Pancreas (tissue), 10 donors: ENCODE results near the gene ADAM11. TPM values are rescaled to one million over a fixed set of nuclear protein-coding genes. Genes with fewer than 3 reads are reported as not detected.
A peak's percentile ranks its signal among the peaks of the same experiment; 100 is the strongest.

Source experiments
- ATAC-seq, 4 donors: fragments of 200-7000 bp; cut with Tn5 transposase; one replicate each; pipeline versions ENCODE4 v1.8.0 to v1.9.1; 2020; ENCODE audit warnings: mild to moderate bottlenecking in 4 of 4, moderate library complexity in 4 of 4
- DNase-seq, 6 donors: peaks; one replicate each; pipeline ENCODE4 v3.0.0-alpha.2; 2020
- FAIRE-seq: peaks from 2 replicates; lab custom pipeline; 2012; peaks lifted over from hg19 to GRCh38; lab: Jason Lieb, UNC
- H3K27ac ChIP-seq, 4 donors: fragments of 200-600 bp; sonication (generic); 1 replicate in 3 of 4; 2 replicates in 1 of 4; pipeline versions ENCODE4 v1.5.0 to v1.8.0; 2020
- H3K27me3 ChIP-seq, 4 donors: fragments of 200-600 bp; one replicate each; pipeline ENCODE4 v1.8.0; 2021
- H3K36me3 ChIP-seq, 3 donors: fragments of 200-600 bp; sonication (generic) in 1 of 3; one replicate each; pipeline versions ENCODE4 v1.5.0 to v1.8.0; 2020 to 2021
- H3K4me1 ChIP-seq, 3 donors: fragments of 200-600 bp; one replicate each; pipeline ENCODE4 v1.8.0; 2021
- H3K4me3 ChIP-seq, 4 donors: fragments of 200-600 bp; sonication (generic) in 2 of 4; one replicate each; pipeline versions ENCODE4 v1.5.0 to v1.8.0; 2020 to 2021
- H3K9me3 ChIP-seq, 4 donors: fragments of 200-600 bp; one replicate each; pipeline ENCODE4 v1.8.0; 2021
- CTCF ChIP-seq, 4 donors: fragments of 200-600 bp; sonication (generic) in 3 of 4; IDR thresholded peaks; one replicate each; pipeline versions ENCODE4 v1.5.0 to v1.8.0; 2021; ENCODE audit warnings: antibody characterized with exemption in 4 of 4
- WGBS, 2 donors: extraction: QIAGEN DNeasy Blood & Tissue Kit; methylation state at CpG; one replicate each; pipeline ENCODE4 v1.1.7; 2013; 5-methylcytosine and 5-hydroxymethylcytosine counted together
- intact Hi-C, 3 donors: fragments of 100-400 bp; cut with DNase I; formaldehyde crosslinking; loops; one replicate each; pipeline versions ENCODE4 v1.11.1 to v1.14.2; 2022
- polyA plus RNA-seq, 2 donors: library from polyadenylated mRNA; stranded (reverse); fragments of 200-250 nt; gene quantifications; one replicate each; pipeline ENCODE4 v1.2.3, GENCODE V29; 2013
- total RNA-seq, 6 donors: library from RNA; stranded (reverse); fragmentation: NEBNext Ultra II Directional in 4 of 6; extraction: Animal tissue kit (Norgen Biotek cat#: 25700) in 4 of 6; gene quantifications; one replicate each; pipeline versions ENCODE4 v1.2.1 to v1.2.4, GENCODE V29; 2021 to 2023
- donor health status: healthy with polysubstance abuse.
- donor health status: DM: no; HTN: no; CAD: no; lungs with moderate emphysema.
- donor health status: DM: no; HTN: no; CAD: no.
- donor health status: control.
- donor health status: control.
- donor health status: Bipolar disorder and iron deficiency.
- donor health status: DM: yes; HTN: yes; CAD: no.
- donor health status: DM: no; HTN: no; CAD: no.
- donor health status: DM: no; HTN: no; CAD: no.
- donor health status: DM: yes; HTN: yes; CAD: no.

ADAM11 gene
- total and polyA plus RNA-seq, 8 donors, result 0.03 to 0.40 (median 0.18) TPM

DNA sequence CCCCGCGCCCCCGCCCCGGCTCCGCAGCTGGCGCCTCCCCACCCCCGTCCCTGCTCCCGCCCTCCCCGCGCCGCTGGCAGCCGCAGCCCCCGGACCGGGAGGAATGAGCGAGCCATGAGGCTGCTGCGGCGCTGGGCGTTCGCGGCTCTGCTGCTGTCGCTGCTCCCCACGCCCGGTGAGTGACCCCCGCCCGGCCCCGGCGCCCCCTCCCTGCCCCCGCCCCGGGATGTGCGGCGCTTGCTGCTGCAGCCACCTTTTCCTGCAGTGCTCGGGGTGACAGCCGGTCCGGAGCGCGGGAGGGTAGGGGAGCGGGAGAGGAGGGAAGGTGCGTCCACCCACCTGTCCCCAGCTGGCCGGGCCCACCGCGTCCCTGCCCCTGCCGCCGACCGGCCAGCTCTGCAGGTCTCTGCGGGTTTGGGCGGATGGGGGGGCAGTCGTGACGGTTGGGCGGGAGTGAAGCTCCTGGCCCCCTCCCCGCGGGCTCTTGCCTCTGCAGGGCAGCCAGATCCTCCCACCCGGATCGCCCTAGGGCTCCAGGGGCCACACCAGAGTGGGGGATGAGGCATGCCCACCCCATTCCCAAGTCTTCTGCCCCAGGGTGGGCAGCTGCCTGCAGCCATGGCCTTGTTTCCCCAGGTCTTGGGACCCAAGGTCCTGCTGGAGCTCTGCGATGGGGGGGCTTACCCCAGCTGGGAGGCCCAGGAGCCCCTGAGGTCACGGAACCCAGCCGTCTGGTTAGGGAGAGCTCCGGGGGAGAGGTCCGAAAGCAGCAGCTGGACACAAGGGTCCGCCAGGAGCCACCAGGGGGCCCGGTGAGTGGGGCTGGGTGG lies 513 bp downstream of the ADAM11 start:
- Histone ChIP-seq H3K9me3 (no peaks in the 10 kb centered on the region), H3K36me3 (no peaks in the 10 kb centered on the region), H3K4me1 (no peaks in the 10 kb centered on the region), H3K4me3 (peak overlapping the region in 2 of 4 donors; percentile 39 to 46), H3K27me3 (peaks cover 0 to 8% (median 0%) of the 10 kb centered on the region in 4 donors), H3K27ac (no peak overlapping the region)
- TF ChIP-seq CTCF (IDR thresholded peaks at IDR 0.05), result no peak
- DNase-seq (peak in 1 of 6 donors; percentile 70), ATAC-seq (peak in 2 of 4 donors; percentile 14 to 26), FAIRE-seq (no peak)
- intact Hi-C loops, result no loop called here
- 7 to 8% methylated on average over 29 to 60 of the region's 60 CpGs for WGBS, 2 donors

GRCh38 chr17:44759916-44760243 lies 1.1 kb downstream of the ADAM11 start:
- H3K27me3 ChIP-seq, result peaks cover 0 to 8% (median 0%) of the 10 kb centered on the region in 4 donors
- no peaks in the 10 kb centered on the region for H3K4me1 ChIP-seq

DNA sequence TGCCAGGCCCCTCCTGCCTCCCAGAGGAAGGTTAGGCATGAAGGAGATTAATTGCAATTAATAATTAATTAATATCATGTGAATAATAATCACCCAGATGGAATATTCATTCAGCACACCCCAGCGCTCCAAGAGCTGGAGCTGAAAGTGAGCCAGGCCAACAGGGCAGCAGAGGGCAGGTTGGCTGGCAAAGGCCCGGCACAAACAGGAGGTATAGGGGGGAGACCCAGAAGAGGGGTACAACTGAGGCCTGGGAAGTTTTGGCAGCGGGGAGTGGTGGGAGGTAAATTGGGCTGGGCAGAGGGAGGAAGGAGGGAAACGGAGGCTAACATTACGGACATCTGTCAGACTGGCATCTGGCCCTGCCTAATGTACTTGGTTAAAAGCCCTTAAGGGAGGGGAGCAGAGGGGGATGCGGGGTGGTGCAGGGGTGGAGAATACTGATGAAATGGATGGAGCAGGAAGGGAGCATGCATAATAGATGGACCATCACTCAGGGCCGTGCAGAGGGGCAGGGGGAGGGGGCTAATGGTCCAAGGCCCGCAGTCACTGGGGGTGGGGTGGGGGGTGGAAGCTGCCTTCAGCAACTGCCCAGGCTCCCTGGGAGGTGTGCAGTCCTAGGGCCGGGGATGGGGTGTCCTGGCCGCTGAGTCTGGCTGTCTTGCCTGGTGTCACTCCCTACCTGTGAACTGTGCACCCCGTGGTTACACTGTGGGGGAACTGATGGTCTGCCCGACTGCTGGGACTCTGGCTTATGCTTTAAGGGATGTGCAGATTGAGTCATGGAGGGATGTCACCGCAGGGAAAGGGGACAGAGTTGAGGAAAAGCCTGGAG lies 1.9 kb downstream of the ADAM11 start:
- no peak for FAIRE-seq
- no peak for TF ChIP-seq CTCF (IDR thresholded peaks at IDR 0.05)

More at GRCh38 chr17:44759916-44760243, 1.1 kb downstream of the ADAM11 start:
- 58 to 59% methylated on average over 3 of the region's 3 CpGs for WGBS, 2 donors
- no peaks in the 10 kb centered on the region for H3K36me3 ChIP-seq
- intact Hi-C loops, result no loop called here
- no peak for ATAC-seq
- no peak for FAIRE-seq
- H3K27ac ChIP-seq, result no peak overlapping the region
- H3K9me3 ChIP-seq, result no peaks in the 10 kb centered on the region
- TF ChIP-seq CTCF (IDR thresholded peaks at IDR 0.05), result no peak
- DNase-seq, result no peak
- no peak overlapping the region for H3K4me3 ChIP-seq

DNA sequence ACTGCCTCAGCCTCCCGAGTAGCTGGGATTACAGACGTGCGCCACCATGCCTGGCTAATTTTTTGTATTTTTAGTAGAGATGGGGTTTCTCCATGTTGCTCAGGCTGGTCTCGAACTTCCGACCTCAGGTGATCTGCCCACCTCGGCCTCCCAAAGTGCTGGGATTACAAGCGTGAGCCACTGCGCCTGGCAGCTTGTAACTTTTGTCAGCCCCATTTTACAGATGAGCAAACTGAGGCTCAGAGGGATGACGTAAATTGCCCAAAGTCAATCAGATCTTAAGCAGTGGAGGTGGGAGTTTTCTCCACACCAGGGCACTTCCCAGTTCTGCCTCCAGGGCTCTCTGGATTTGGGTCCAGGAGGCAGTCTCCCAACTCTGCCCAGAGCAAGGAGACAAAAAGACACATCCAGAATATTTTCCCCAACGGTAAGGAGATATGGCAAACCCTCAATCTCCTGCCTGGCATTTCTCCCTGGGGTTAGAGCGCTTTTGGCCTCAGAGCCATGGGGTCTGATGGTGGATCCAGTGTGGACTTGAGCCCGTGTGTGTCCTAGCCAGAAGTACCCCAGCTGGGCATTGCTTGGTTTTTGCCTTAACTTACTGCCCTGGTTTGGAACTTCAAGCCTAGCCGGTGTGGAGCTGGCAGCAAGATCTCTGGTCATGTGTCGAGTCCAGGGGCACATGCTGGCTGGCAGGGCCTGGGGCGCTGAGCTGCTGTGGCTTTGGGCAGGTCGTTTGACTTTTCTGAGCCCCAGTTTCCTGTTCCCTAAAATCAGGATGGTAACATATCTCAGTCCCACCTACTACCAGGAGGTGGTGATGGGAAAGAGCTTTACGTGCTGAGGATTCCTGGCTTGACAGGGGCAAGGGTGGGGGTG lies 3.4 kb downstream of the ADAM11 start:
- FAIRE-seq (no peak), DNase-seq (no peak), ATAC-seq (no peak)
- Histone ChIP-seq H3K27me3 (peaks cover 0 to 8% (median 0%) of the 10 kb centered on the region in 4 donors), H3K36me3 (no peaks in the 10 kb centered on the region), H3K4me1 (no peaks in the 10 kb centered on the region), H3K27ac (no peak overlapping the region), H3K4me3 (no peak overlapping the region), H3K9me3 (no peaks in the 10 kb centered on the region)
- intact Hi-C loops, result no loop called here
- TF ChIP-seq CTCF (IDR thresholded peaks at IDR 0.05), result no peak
- WGBS, 2 donors, result 51 to 64% methylated on average over 17 of the region's 17 CpGs

More for the DNA sequence above, 1.9 kb downstream of the ADAM11 start:
- ATAC-seq (no peak), DNase-seq (no peak)
- H3K36me3 ChIP-seq, result no peaks in the 10 kb centered on the region
- 61 to 67% methylated on average over 12 to 13 of the region's 13 CpGs for WGBS, 2 donors
- no peak overlapping the region for H3K4me3 ChIP-seq
- H3K9me3 ChIP-seq, result no peaks in the 10 kb centered on the region
- H3K27ac ChIP-seq, result no peak overlapping the region
- H3K4me1 ChIP-seq, result no peaks in the 10 kb centered on the region
- peaks cover 0 to 8% (median 0%) of the 10 kb centered on the region in 4 donors for H3K27me3 ChIP-seq
- intact Hi-C loops, result no loop called here
